Keratinocyte (primary cell): ENCODE measurements around the gene PDZD2.

Source experiments
- CTCF ChIP-seq, 3 experiments: IDR thresholded peaks in 1 of 3; conservative IDR thresholded peaks in 1 of 3; optimal IDR thresholded peaks in 1 of 3; 2 replicates in 2 of 3; 3 replicates in 1 of 3; pipeline versions ENCODE3 to v1.5.1; 2011; ENCODE audit warnings: low read length in 3 of 3, mild to moderate bottlenecking in 3 of 3, moderate library complexity in 2 of 3, control low read depth in 1 of 3, inconsistent platforms in 1 of 3; ENCODE audit not compliant: insufficient read depth in 2 of 3; ENCODE audit errors: extremely low read depth in 1 of 3
- EZH2 ChIP-seq: IDR thresholded peaks from one replicate; pipeline ENCODE4 v1.6.1; 2012; ENCODE audit warnings: inconsistent platforms, mild to moderate bottlenecking, low read length, moderate library complexity

GRCh38 chr5:31972558-31972957 lies 333.6 kb downstream of the PDZD2 start:
- no peak for TF ChIP-seq CTCF (optimal IDR thresholded peaks at IDR 0.05 in 1 of 3, IDR thresholded peaks at IDR 0.05 in 1 of 3, conservative IDR thresholded peaks at IDR 0.05 in 1 of 3; ENCODE audit: extremely low read depth in 1 of 3, insufficient read depth in 2 of 3, low read length in 3 of 3)
- no peak for TF ChIP-seq EZH2
